ENCODE results near the gene FAM200C. TPM values are rescaled to one million over a fixed set of nuclear protein-coding genes. Genes with fewer than 3 reads are reported as not detected.

FAM200C gene
- total RNA-seq, 1 donor from 2014 or later = 9.1 TPM

DNA sequence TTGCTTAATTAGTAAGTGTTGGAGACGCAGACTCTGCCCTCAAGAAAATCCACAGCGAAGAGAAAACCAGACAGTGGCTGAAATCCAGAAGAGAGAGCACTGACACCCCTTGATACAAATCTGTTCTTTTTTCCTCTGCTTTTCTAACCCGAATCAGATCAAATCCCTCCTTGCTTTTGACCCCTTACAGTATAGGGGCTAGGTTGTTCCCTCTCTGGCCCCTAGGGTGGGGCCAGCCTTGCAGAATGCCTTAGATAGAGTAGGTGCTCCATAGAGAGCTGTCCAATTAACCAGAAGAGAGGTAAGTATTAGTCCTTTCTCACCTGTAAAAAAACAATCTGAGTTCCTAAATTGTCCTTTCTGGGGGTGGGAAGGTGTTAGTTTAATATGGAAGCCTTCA lies 39.5 kb downstream of the FAM200C start:
- Mint-ChIP-seq H3K9me3 (no peaks in the 10 kb centered on the region), H3K27me3 (ENCODE audit: low read depth) (peaks cover 5% of the 10 kb centered on the region), H3K27ac (ENCODE audit: unreplicated experiment) (no peak overlapping the region), H3K4me3 (no peak overlapping the region), H3K36me3 (ENCODE audit: low read depth) (no peaks in the 10 kb centered on the region), H3K4me1 (peaks cover 37% of the 10 kb centered on the region)
- DNase-seq (ENCODE audit: low read depth, low spot score) = no peak
- no peak for TF ChIP-seq CTCF (conservative IDR thresholded peaks at IDR 0.05)

DNA sequence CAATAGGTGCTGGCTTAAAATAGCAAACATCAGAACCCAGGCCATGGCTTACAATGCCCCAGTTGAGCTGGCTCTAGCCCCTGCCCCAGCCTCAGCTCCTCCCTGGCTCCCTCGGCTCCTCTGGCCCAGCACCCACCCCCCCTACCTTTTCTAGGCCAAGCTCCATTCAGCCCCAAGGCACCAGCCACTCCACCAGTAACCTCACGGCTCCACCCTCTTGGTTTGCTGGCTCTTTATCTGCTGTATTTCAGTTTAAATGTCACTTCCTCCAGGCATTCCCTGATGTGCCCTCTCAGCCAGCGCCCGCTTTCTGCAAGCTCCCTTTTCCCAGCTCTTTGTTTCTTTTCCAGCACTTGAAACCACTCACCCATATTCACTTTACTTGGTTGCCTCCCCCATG lies 40.0 kb downstream of the FAM200C start:
- peaks cover 3% of the 10 kb centered on the region for H3K27me3 Mint-ChIP-seq (ENCODE audit: low read depth)
- H3K27ac Mint-ChIP-seq (ENCODE audit: unreplicated experiment) = no peak overlapping the region
- H3K4me3 Mint-ChIP-seq = no peak overlapping the region
- no peak for DNase-seq (ENCODE audit: low read depth, low spot score)
- H3K36me3 Mint-ChIP-seq (ENCODE audit: low read depth) = no peaks in the 10 kb centered on the region
- no peaks in the 10 kb centered on the region for H3K9me3 Mint-ChIP-seq
- no peak for TF ChIP-seq CTCF (conservative IDR thresholded peaks at IDR 0.05)
- peaks cover 39% of the 10 kb centered on the region for H3K4me1 Mint-ChIP-seq

GRCh38 chr5:160359242-160359641 lies 40.6 kb downstream of the FAM200C start:
- Mint-ChIP-seq H3K4me3 (no peak overlapping the region), H3K36me3 (ENCODE audit: low read depth) (no peaks in the 10 kb centered on the region), H3K4me1 (peaks cover 37% of the 10 kb centered on the region), H3K9me3 (no peaks in the 10 kb centered on the region), H3K27ac (ENCODE audit: unreplicated experiment) (no peak overlapping the region), H3K27me3 (ENCODE audit: low read depth) (peaks cover 3% of the 10 kb centered on the region)
- DNase-seq (ENCODE audit: low read depth, low spot score) = no peak
- no peak for TF ChIP-seq CTCF (conservative IDR thresholded peaks at IDR 0.05)

GRCh38 chr5:160357861-160358411 lies 41.9 kb downstream of the FAM200C start:
- Mint-ChIP-seq H3K27ac (ENCODE audit: unreplicated experiment) (peak overlapping the region; percentile 43), H3K27me3 (ENCODE audit: low read depth) (peaks cover 3% of the 10 kb centered on the region)

GRCh38 chr5:160357394-160357793 lies 42.5 kb downstream of the FAM200C start:
- peaks cover 3% of the 10 kb centered on the region for H3K27me3 Mint-ChIP-seq (ENCODE audit: low read depth)
- no peak overlapping the region for H3K4me3 Mint-ChIP-seq
- H3K4me1 Mint-ChIP-seq = peaks cover 25% of the 10 kb centered on the region
- no peak for DNase-seq (ENCODE audit: low read depth, low spot score)
- no peak for TF ChIP-seq CTCF (conservative IDR thresholded peaks at IDR 0.05)
- H3K9me3 Mint-ChIP-seq = no peaks in the 10 kb centered on the region
- no peaks in the 10 kb centered on the region for H3K36me3 Mint-ChIP-seq (ENCODE audit: low read depth)
- no peak overlapping the region for H3K27ac Mint-ChIP-seq (ENCODE audit: unreplicated experiment)

More at GRCh38 chr5:160357861-160358411, 41.9 kb downstream of the FAM200C start:
- H3K4me3 Mint-ChIP-seq = no peak overlapping the region
- H3K4me1 Mint-ChIP-seq = peaks cover 25% of the 10 kb centered on the region
- no peak for DNase-seq (ENCODE audit: low read depth, low spot score)
- no peaks in the 10 kb centered on the region for H3K9me3 Mint-ChIP-seq
- H3K36me3 Mint-ChIP-seq (ENCODE audit: low read depth) = no peaks in the 10 kb centered on the region
- TF ChIP-seq CTCF (conservative IDR thresholded peaks at IDR 0.05) = no peak
